ENCODE results near the gene TRIM2.

DNA sequence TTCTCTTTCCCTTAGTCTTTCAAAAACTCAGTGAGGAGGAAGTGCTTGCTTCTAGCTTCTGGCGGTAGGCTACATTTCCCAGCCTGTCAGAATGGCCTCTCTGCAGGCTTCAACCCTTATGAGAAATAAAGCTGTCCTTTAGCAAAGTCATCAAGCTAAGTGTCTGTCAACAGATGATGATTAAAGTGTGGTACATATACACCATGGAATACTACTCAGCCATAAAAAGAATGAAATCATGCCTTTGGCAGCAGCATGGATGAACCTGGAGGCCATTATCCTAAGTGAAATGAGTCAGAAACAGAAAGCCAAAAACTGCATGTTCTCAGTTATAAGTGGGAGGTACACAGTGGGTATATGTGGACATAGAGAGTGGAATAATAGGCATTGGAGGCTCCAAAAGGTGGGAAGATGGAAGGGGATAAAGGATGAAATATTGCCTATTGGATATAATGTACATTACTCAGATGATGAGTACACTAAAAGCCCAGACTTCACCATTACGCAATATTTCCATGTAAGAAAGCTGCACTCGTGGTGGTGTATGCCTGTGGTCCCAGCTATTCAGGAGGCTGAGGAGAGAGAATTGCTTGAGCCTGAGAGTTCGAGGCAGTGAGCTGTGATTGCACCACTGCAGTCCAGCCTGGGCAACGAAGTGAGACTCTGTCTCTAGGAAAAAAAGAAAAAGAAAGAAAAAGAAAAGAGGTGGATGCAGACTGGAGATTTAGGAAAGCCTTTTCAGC, 7.9 kb downstream of the TRIM2 start:
- TF ChIP-seq, protein P1, sequence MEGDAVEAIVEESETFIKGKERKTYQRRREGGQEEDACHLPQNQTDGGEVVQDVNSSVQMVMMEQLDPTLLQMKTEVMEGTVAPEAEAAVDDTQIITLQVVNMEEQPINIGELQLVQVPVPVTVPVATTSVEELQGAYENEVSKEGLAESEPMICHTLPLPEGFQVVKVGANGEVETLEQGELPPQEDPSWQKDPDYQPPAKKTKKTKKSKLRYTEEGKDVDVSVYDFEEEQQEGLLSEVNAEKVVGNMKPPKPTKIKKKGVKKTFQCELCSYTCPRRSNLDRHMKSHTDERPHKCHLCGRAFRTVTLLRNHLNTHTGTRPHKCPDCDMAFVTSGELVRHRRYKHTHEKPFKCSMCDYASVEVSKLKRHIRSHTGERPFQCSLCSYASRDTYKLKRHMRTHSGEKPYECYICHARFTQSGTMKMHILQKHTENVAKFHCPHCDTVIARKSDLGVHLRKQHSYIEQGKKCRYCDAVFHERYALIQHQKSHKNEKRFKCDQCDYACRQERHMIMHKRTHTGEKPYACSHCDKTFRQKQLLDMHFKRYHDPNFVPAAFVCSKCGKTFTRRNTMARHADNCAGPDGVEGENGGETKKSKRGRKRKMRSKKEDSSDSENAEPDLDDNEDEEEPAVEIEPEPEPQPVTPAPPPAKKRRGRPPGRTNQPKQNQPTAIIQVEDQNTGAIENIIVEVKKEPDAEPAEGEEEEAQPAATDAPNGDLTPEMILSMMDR (IDR thresholded peaks at IDR 0.05), result no peak
- no peak for TF ChIP-seq POLR2A (IDR thresholded peaks at IDR 0.05)
